ENCODE measurements around the gene NTM.

The NTM gene

GRCh38 chr11:131391176-131391575 lies 20.8 kb downstream of the NTM start:
- no peaks in the 10 kb centered on the region for H3K79me2 ChIP-seq
- no peak overlapping the region for H3K4me2 ChIP-seq (ENCODE audit: low read length)
- H3K36me3 ChIP-seq (ENCODE audit: control insufficient read depth, insufficient read depth, low read length) = no peaks in the 10 kb centered on the region
- H3K9me3 ChIP-seq (ENCODE audit: control insufficient read depth, low read length) = no peaks in the 10 kb centered on the region
- H3K27ac ChIP-seq = no peak overlapping the region
- no peak for TF ChIP-seq CTCF (IDR thresholded peaks at IDR 0.05)
- H2AFZ ChIP-seq = no peak overlapping the region
- no peaks in the 10 kb centered on the region for H3K27me3 ChIP-seq (ENCODE audit: control insufficient read depth, insufficient read depth, low read length)
- H3K9ac ChIP-seq = no peak overlapping the region
- H3K4me1 ChIP-seq = no peaks in the 10 kb centered on the region
- H3K4me3 ChIP-seq (ENCODE audit: low read depth, low read length) = no peak overlapping the region

- no peak overlapping the region for H3K4me2 ChIP-seq (ENCODE audit: low read length)
- H3K4me1 ChIP-seq = no peaks in the 10 kb centered on the region
- H2AFZ ChIP-seq = no peak overlapping the region
- TF ChIP-seq CTCF (IDR thresholded peaks at IDR 0.05) = no peak
- H3K9ac ChIP-seq = no peak overlapping the region
- H3K27me3 ChIP-seq (ENCODE audit: control insufficient read depth, insufficient read depth, low read length) = no peaks in the 10 kb centered on the region
- no peaks in the 10 kb centered on the region for H3K79me2 ChIP-seq
- H3K36me3 ChIP-seq (ENCODE audit: control insufficient read depth, insufficient read depth, low read length) = no peaks in the 10 kb centered on the region
- H3K27ac ChIP-seq = no peak overlapping the region
- no peaks in the 10 kb centered on the region for H3K9me3 ChIP-seq (ENCODE audit: control insufficient read depth, low read length)
- H3K4me3 ChIP-seq (ENCODE audit: low read depth, low read length) = no peak overlapping the region
These were observed 22.3 kb downstream of the NTM start for GRCh38 chr11:131392528-131393255.

GRCh38 chr11:131393691-131394090 lies 23.3 kb downstream of the NTM start:
- Histone ChIP-seq H3K27ac (no peak overlapping the region), H3K4me3 (ENCODE audit: low read depth, low read length) (no peak overlapping the region), H3K27me3 (ENCODE audit: control insufficient read depth, insufficient read depth, low read length) (no peaks in the 10 kb centered on the region), H3K4me2 (ENCODE audit: low read length) (no peak overlapping the region), H3K36me3 (ENCODE audit: control insufficient read depth, insufficient read depth, low read length) (no peaks in the 10 kb centered on the region), H2AFZ (no peak overlapping the region), H3K9me3 (ENCODE audit: control insufficient read depth, low read length) (no peaks in the 10 kb centered on the region), H3K79me2 (no peaks in the 10 kb centered on the region), H3K4me1 (no peaks in the 10 kb centered on the region), H3K9ac (no peak overlapping the region)
- TF ChIP-seq CTCF (IDR thresholded peaks at IDR 0.05) = no peak

GRCh38 chr11:131397675-131398074 lies 27.3 kb downstream of the NTM start:
- Histone ChIP-seq H3K9ac (no peak overlapping the region), H3K27ac (no peak overlapping the region), H2AFZ (no peak overlapping the region), H3K27me3 (ENCODE audit: control insufficient read depth, insufficient read depth, low read length) (no peaks in the 10 kb centered on the region), H3K36me3 (ENCODE audit: control insufficient read depth, insufficient read depth, low read length) (no peaks in the 10 kb centered on the region), H3K4me1 (no peaks in the 10 kb centered on the region), H3K4me3 (ENCODE audit: low read depth, low read length) (no peak overlapping the region), H3K9me3 (ENCODE audit: control insufficient read depth, low read length) (no peaks in the 10 kb centered on the region), H3K4me2 (ENCODE audit: low read length) (no peak overlapping the region), H3K79me2 (no peaks in the 10 kb centered on the region)
- TF ChIP-seq CTCF (IDR thresholded peaks at IDR 0.05) = no peak

- Histone ChIP-seq H3K36me3 (ENCODE audit: control insufficient read depth, insufficient read depth, low read length) (no peaks in the 10 kb centered on the region), H3K9me3 (ENCODE audit: control insufficient read depth, low read length) (no peaks in the 10 kb centered on the region), H3K9ac (no peak overlapping the region), H3K27me3 (ENCODE audit: control insufficient read depth, insufficient read depth, low read length) (no peaks in the 10 kb centered on the region), H3K27ac (no peak overlapping the region), H3K4me1 (no peaks in the 10 kb centered on the region), H3K4me3 (ENCODE audit: low read depth, low read length) (no peak overlapping the region), H3K79me2 (no peaks in the 10 kb centered on the region), H2AFZ (no peak overlapping the region), H3K4me2 (ENCODE audit: low read length) (no peak overlapping the region)
- TF ChIP-seq CTCF (IDR thresholded peaks at IDR 0.05) = no peak
These were observed 31.6 kb downstream of the NTM start for GRCh38 chr11:131402040-131402439.

Data from parathyroid adenoma (tissue), 2 donors.